GM12892 (cell line): Measurements from ENCODE around the gene TM4SF18.

Source experiments
- POLR2A ChIP-seq: IDR thresholded peaks from 2 replicates; pipeline ENCODE4 v1.6.1; 2011; ENCODE audit warnings: low read depth, low read length, control low read depth
- POLR2AphosphoS5 ChIP-seq: IDR thresholded peaks from 2 replicates; pipeline ENCODE4 v1.6.1; 2011; ENCODE audit warnings: low read depth, low read length, control low read depth
- TAF1 ChIP-seq: IDR thresholded peaks from 2 replicates; pipeline ENCODE4 v1.6.1; 2011; ENCODE audit warnings: low read depth, mild to moderate bottlenecking, control low read depth, low read length, borderline replicate concordance

GRCh38 chr3:149366941-149367840 is 33.8 kb upstream of the TM4SF18 start:
- no peak for TF ChIP-seq POLR2A
- no peak for TF ChIP-seq TAF1
- TF ChIP-seq POLR2AphosphoS5: no peak
